ENCODE results near the gene CRHR1.

GRCh38 chr17:45801421-45801820, 17.3 kb downstream of the CRHR1 start:
- no peak for TF ChIP-seq CTCF (conservative IDR thresholded peaks at IDR 0.05)
- no peak for TF ChIP-seq ZFX (IDR thresholded peaks at IDR 0.05)

Measured in C4-2B (cell line).